UCSD-AML1 (cell line): Measurements from ENCODE around the gene ALG10.
"Not testable (repeated sequence)": the region's sequence is repeated elsewhere in the genome, so short reads cannot be mapped to it uniquely, and the experiment has no call there.

Experiments used
- DNase-seq: peaks from one replicate; lab custom pipeline; 2025; ENCODE audit not compliant: unreplicated experiment; lab: John Stamatoyannopoulos, UW

ALG10 gene

GRCh38 chr12:34022079-34022830 lies at the start of gene ALG10:
ALG10 (plus strand) TSS chr12:34022496; CDS start chr12:34022600, 104 bp downstream.
- DNase-seq: peak; percentile 96

GRCh38 chr12:33972884-33973283 lies 49.4 kb upstream of the ALG10 start:
- not testable (repeated sequence) for DNase-seq

GRCh38 chr12:33977887-33978286 lies 44.4 kb upstream of the ALG10 start:
- DNase-seq: no peak

- no peak for DNase-seq
Observed at GRCh38 chr12:33988197-33988805, 34.0 kb upstream of the ALG10 start.

GRCh38 chr12:33988913-33989312 lies 33.4 kb upstream of the ALG10 start:
- no peak for DNase-seq

DNA sequence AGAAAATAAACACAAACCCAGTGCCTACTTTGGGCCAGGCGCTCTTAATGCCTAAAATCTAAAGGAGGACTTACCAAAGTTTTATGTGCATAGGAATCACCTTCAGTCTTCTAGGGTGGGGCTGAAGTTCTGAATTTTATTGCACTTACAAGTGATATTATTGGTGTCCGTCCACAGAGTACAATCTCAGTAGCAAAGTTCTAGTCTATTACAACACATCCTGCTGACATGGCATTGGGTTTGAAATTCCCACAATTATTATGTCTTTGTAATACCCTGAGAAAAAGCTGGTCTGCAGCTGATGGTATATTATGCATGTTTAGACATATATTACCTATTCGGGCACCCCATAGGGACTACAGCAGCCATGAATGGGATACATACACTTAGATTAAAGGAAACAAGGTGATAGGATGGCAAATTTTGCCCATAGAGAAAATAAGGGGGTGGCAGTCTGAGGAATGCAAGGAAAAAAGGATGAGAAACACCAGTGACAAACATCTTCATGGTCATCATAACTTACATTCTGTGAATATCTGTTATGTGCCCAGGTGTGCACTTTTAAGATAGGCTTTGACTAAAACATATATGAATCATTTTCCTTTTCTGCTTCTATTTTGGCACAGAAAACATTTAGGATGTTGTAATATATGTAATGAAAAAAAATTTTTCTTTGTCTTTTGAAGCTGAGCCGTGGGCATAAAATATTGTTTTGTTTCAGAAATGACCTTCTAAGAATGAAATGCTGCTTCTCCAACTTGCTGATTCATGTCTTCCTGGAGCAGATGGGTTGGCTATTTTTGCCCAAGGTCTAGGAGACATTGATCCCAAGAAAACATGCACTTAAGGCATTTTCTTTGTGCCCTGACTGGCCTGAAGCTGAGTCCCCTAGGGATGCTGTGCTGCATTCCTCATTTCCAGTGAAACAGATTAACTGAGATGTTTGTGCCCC lies 27.2 kb upstream of the ALG10 start:
- no peak for DNase-seq

GRCh38 chr12:34008835-34009234 lies 13.5 kb upstream of the ALG10 start:
- DNase-seq: not testable (repeated sequence)

DNA sequence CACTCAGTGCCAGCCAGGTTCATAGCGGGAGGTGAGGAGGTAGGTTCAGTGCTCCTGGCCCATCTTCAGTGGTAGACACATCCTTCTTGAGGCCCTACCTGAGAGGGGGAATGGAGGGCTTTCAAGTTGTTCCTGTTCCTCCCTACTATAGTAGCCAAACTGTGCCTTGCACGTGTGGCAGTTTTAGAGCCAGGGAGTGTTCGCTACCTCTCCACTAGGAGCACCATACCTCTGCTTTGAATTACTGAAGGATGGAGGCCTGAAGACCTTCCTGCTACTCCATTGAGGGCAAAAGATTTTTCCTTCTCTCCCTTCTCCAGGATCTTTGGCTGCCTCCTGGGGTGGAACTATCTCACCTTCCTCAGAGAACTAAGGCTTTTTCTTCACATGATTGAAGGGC lies 5.9 kb upstream of the ALG10 start:
- DNase-seq: no peak

DNA sequence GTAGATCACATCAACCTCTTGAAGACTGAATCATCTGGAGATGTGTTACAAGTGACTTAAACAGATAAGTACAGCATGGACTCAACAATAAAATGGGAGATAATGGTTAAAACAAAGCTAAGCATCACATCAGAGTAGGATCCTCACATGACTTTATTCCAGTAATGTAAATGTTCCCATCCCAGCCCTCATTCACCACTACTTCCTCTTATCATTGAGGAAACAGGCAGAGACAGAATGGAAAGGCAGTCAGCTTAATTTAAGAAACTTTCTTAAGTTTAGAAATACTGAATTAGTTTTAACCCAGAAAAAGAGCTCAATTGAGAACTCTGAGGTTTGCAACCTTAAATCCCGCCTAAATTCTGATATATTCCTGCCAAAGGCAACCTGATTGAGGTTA lies 1.2 kb upstream of the ALG10 start:
- no peak for DNase-seq

GRCh38 chr12:34027661-34028060 lies 5.4 kb downstream of the ALG10 start:
- DNase-seq: not testable (repeated sequence)

- DNase-seq: no peak
Observed at GRCh38 chr12:34030591-34030990, 8.3 kb downstream of the ALG10 start.

DNA sequence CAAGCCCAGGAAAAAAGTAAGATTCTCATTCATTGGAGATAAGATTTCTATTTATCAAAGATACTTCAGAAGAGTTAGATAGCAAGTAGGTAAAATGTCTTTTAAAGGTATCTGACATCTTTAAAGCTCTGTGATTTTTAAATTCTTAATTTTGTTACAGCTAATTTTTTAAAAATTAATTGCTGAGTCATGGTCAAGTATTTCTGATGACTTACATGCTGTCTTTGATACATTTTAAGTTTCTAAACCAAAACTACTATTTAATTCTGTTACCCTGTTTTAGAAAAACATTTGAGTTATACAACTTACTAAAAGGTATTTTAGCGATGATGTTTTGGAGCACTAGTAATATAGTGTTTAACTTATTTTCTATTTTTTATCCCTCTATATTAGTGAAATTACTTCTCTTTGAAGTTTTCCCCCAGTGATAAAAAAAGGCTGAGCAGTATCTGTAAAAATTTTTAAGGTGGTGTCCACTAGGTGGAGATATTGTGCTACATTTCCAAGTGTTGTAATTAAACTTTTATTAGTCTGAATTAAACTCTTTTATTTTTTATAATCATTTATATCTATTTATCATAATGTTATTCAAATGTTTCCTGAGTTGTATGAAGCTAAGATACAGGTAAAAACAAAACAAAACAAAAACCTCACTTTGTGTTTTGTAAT lies 11.5 kb downstream of the ALG10 start:
- DNase-seq: no peak

DNA sequence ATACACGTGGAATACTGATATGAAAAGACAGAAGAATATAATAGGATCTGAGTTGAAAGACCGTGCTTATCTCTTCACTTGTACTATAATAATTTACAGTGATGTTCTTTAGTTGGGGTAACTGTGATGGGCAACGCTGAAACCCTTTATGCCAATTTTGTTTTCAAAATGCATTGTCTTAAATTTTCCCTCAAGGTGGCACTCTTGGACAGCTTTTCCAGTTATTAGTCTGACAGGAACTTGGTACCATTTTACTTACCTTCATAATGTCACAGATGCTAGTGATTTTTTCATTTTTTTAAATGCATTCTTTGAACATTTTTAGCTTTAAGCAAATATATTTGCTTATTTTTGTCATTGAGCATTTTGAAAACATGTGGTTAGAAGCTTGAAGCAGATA lies 16.1 kb downstream of the ALG10 start:
- not testable (repeated sequence) for DNase-seq

GRCh38 chr12:34046570-34046969 lies 24.3 kb downstream of the ALG10 start:
- no peak for DNase-seq

GRCh38 chr12:34047855-34048254 lies 25.6 kb downstream of the ALG10 start:
- not testable (repeated sequence) for DNase-seq

DNA sequence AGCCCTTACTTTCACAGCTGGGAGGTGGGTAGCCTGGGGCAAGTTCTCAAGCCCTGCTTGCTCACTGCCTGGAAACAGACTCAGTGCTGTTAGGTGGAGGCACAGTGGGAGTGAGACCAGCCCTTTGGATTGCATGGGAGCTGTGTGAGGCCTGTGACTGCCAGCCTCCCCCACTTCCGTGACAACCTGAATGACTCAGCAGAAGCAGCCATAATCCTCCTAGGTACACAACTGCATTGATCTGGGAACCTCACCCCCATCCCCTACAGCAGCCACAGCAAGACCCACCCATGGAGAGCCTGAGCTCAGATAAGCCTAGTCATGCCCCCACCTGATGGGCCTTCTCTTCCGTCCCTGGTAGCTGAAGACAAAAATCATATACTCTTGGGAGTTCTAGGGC lies 26.4 kb downstream of the ALG10 start:
- DNase-seq: no peak

DNA sequence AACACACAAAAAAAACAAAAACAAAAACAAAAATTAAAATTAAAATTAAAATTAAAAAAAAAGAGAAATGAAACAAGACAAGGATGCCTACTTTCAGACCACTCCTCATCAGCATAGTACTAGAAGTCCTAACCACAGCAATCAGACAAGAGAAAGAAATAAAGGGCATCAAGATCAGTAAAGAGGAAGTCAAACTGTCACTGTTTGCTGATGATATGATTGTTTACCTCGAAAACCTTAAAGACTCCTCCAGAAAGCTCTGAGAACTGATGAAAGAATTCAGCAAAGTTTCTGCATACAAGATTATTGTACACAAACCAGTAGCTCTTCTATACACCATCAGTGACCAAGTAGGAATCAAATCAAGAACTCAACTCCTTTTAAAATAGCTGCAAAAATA lies 29.2 kb downstream of the ALG10 start:
- DNase-seq: no peak

GRCh38 chr12:34054938-34055337 lies 32.6 kb downstream of the ALG10 start:
- DNase-seq: no peak
